Osteoblast (primary cell): ENCODE data around the gene CRYBB2. TPM values are rescaled to one million over a fixed set of nuclear protein-coding genes. Genes with fewer than 3 reads are reported as not detected.

Experiments used
- DNase-seq: peaks from one replicate; pipeline ENCODE4 v3.0.0; 2011; ENCODE audit warnings: low spot score, mixed read lengths; ENCODE audit not compliant: insufficient read length; ENCODE audit errors: missing footprints
- H2AFZ ChIP-seq: 2 replicates; pipeline ENCODE4 v1.6.0; 2011; ENCODE audit warnings: mild to moderate bottlenecking, low read length
- H3K27ac ChIP-seq: 2 replicates; pipeline ENCODE4 v1.5.1; 2011; ENCODE audit warnings: mild to moderate bottlenecking, low read depth, low read length, moderate library complexity
- H3K27me3 ChIP-seq: 2 replicates; pipeline ENCODE4 v1.6.0; 2012; ENCODE audit warnings: mild to moderate bottlenecking, control low read depth, inconsistent platforms, low read length, moderate library complexity; ENCODE audit not compliant: insufficient read depth
- H3K36me3 ChIP-seq: 2 replicates; pipeline ENCODE4 v1.5.1; 2011; ENCODE audit warnings: mild to moderate bottlenecking, low read length, control low read depth, moderate library complexity; ENCODE audit not compliant: insufficient read depth
- H3K4me1 ChIP-seq: 2 replicates; pipeline ENCODE4 v1.5.1; 2011; ENCODE audit warnings: mild to moderate bottlenecking, low read length, control low read depth, moderate library complexity; ENCODE audit not compliant: insufficient read depth
- H3K4me2 ChIP-seq: 2 replicates; pipeline ENCODE4 v1.6.0; 2011; ENCODE audit warnings: mild to moderate bottlenecking, low read length; ENCODE audit not compliant: insufficient read depth
- H3K4me3 ChIP-seq: fragments of 200-600 bp; sonication (generic); 3 replicates; pipeline ENCODE4 v1.5.1; 2012; ENCODE audit warnings: mild to moderate bottlenecking, low read length, inconsistent platforms; ENCODE audit not compliant: insufficient read depth
- H3K79me2 ChIP-seq: 2 replicates; pipeline ENCODE4 v1.6.0; 2012; ENCODE audit warnings: mild to moderate bottlenecking, low read length, control low read depth, inconsistent platforms; ENCODE audit not compliant: insufficient read depth
- H3K9me3 ChIP-seq: 2 replicates; pipeline ENCODE4 v1.5.1; 2011; ENCODE audit warnings: low read depth, low read length, control low read depth
- H4K20me1 ChIP-seq: 2 replicates; pipeline ENCODE4 v1.6.0; 2012; ENCODE audit warnings: mild to moderate bottlenecking, low read length, control low read depth; ENCODE audit not compliant: insufficient read depth
- CTCF ChIP-seq: IDR thresholded peaks from 2 replicates; pipeline ENCODE4 v1.5.1; 2011; ENCODE audit warnings: mild to moderate bottlenecking, low read depth, low read length, moderate library complexity; ENCODE audit errors: extremely low read depth
- total RNA-seq: library from RNA; depleted of rRNA; stranded (reverse); fragments of >200 nt; gene quantifications from 2 replicates; pipeline ENCODE4 v1.2.3, GENCODE V29; 2012

The CRYBB2 gene
- total RNA-seq, 1 donor: not detected

- Histone ChIP-seq H3K9me3 (peaks cover 3% of the 10 kb centered on the region), H3K4me1 (peaks cover 7% of the 10 kb centered on the region), H3K4me2 (no peak overlapping the region), H2AFZ (no peak overlapping the region), H3K79me2 (no peaks in the 10 kb centered on the region), H3K27ac (no peak overlapping the region), H3K4me3 (no peak overlapping the region), H4K20me1 (no peaks in the 10 kb centered on the region), H3K36me3 (peaks cover 5% of the 10 kb centered on the region), H3K27me3 (no peaks in the 10 kb centered on the region)
- TF ChIP-seq CTCF: no peak
- peak; percentile 56 for DNase-seq
Measured at GRCh38 chr22:25174888-25175411, 44.5 kb upstream of the CRYBB2 start.

- peaks cover 7% of the 10 kb centered on the region for H3K4me1 ChIP-seq
- no peak for TF ChIP-seq CTCF
- peak; percentile 93 for DNase-seq
- no peaks in the 10 kb centered on the region for H3K27me3 ChIP-seq
- H3K4me2 ChIP-seq: no peak overlapping the region
- H3K4me3 ChIP-seq: no peak overlapping the region
- no peak overlapping the region for H3K27ac ChIP-seq
- H3K9me3 ChIP-seq: peaks cover 4% of the 10 kb centered on the region
- no peak overlapping the region for H2AFZ ChIP-seq
- H3K79me2 ChIP-seq: no peaks in the 10 kb centered on the region
- H3K36me3 ChIP-seq: peaks cover 5% of the 10 kb centered on the region
- no peaks in the 10 kb centered on the region for H4K20me1 ChIP-seq
Measured at GRCh38 chr22:25176175-25176574, 43.3 kb upstream of the CRYBB2 start.

GRCh38 chr22:25176799-25177198, 42.6 kb upstream of the CRYBB2 start:
- no peak overlapping the region for H3K4me2 ChIP-seq
- H3K36me3 ChIP-seq: peaks cover 5% of the 10 kb centered on the region
- H3K4me3 ChIP-seq: no peak overlapping the region
- no peak overlapping the region for H3K27ac ChIP-seq
- no peaks in the 10 kb centered on the region for H3K27me3 ChIP-seq
- no peak for TF ChIP-seq CTCF
- no peaks in the 10 kb centered on the region for H4K20me1 ChIP-seq
- H2AFZ ChIP-seq: no peak overlapping the region
- DNase-seq: no peak
- peaks cover 4% of the 10 kb centered on the region for H3K9me3 ChIP-seq
- no peaks in the 10 kb centered on the region for H3K79me2 ChIP-seq
- H3K4me1 ChIP-seq: peaks cover 7% of the 10 kb centered on the region

GRCh38 chr22:25177226-25177625, 42.2 kb upstream of the CRYBB2 start:
- no peak for TF ChIP-seq CTCF
- H4K20me1 ChIP-seq: no peaks in the 10 kb centered on the region
- no peak overlapping the region for H2AFZ ChIP-seq
- H3K4me1 ChIP-seq: peaks cover 7% of the 10 kb centered on the region
- H3K4me2 ChIP-seq: no peak overlapping the region
- no peaks in the 10 kb centered on the region for H3K79me2 ChIP-seq
- H3K36me3 ChIP-seq: peaks cover 5% of the 10 kb centered on the region
- no peak for DNase-seq
- no peak overlapping the region for H3K4me3 ChIP-seq
- H3K27me3 ChIP-seq: no peaks in the 10 kb centered on the region
- peaks cover 4% of the 10 kb centered on the region for H3K9me3 ChIP-seq
- H3K27ac ChIP-seq: no peak overlapping the region
